ENCODE data around the gene CLDN7. TPM values are rescaled to one million over a fixed set of nuclear protein-coding genes. Genes with fewer than 3 reads are reported as not detected.

Gene CLDN7
- total RNA-seq, 1 experiment from 2014 or later: 177 TPM

GRCh38 chr17:7219229-7219811, 43.0 kb downstream of the CLDN7 start:
- no peak for DNase-seq
- Histone ChIP-seq H3K4me2 (ENCODE audit: insufficient read depth, insufficient read length, low read length) (peak overlapping the region; percentile 84), H4K5ac (ENCODE audit: insufficient read length, low read depth, low read length) (no peak overlapping the region), H2BK120ac (ENCODE audit: low read depth, low read length, poor library complexity, severe bottlenecking) (no peak overlapping the region), H2AK5ac (ENCODE audit: insufficient read length, low read length) (no peak overlapping the region), H2BK12ac (ENCODE audit: insufficient read length, low read depth, low read length) (no peak overlapping the region), H3K4me1 (ENCODE audit: insufficient read depth, low read length) (no peaks in the 10 kb centered on the region; the same call in 1 of the 2 replicates), H2BK15ac (ENCODE audit: low read depth, low read length) (no peak overlapping the region), H3K79me2 (ENCODE audit: insufficient read depth, low read length) (no peaks in the 10 kb centered on the region), H3K14ac (ENCODE audit: insufficient read depth, low read length) (no peak overlapping the region), H3K79me1 (ENCODE audit: insufficient read depth, low read depth, low read length, poor library complexity, severe bottlenecking) (no peaks in the 10 kb centered on the region), H2BK5ac (ENCODE audit: insufficient read length, low read length) (no peak overlapping the region), H2AFZ (ENCODE audit: low read length) (no peak overlapping the region), H3K23me2 (ENCODE audit: insufficient read length, low read depth, low read length, poor library complexity, severe bottlenecking) (peaks cover 23% of the 10 kb centered on the region), H3K18ac (ENCODE audit: insufficient read length, low read depth, low read length) (peak overlapping the region; percentile 27), H3K23ac (ENCODE audit: insufficient read length, low read depth, low read length) (no peak overlapping the region), H4K91ac (ENCODE audit: insufficient read length, low read depth, low read length) (no peak overlapping the region), H3K4ac (ENCODE audit: low read depth, low read length) (no peak overlapping the region), H3K27me3 (ENCODE audit: insufficient read depth, low read length) (no peaks in the 10 kb centered on the region), H3T11ph (ENCODE audit: low read length) (no peak overlapping the region), H4K8ac (replicated peaks; ENCODE audit: insufficient read length, low read depth, low read length) (no peak overlapping the region), H3K9ac (ENCODE audit: extremely low read depth, insufficient read length, low read length) (no peak overlapping the region), H2BK20ac (ENCODE audit: low read depth, low read length, poor library complexity, severe bottlenecking) (no peak overlapping the region), H4K20me1 (ENCODE audit: control insufficient read depth, insufficient read depth, insufficient read length) (no peaks in the 10 kb centered on the region), H3K9me3 (ENCODE audit: control insufficient read depth, low read depth, low read length) (no peaks in the 10 kb centered on the region), H3K56ac (ENCODE audit: insufficient read length, low read depth, low read length) (no peak overlapping the region), H3K27ac (ENCODE audit: insufficient read length, low read depth, low read length) (no peak overlapping the region)
- Mint-ChIP-seq H3K4me3 (peak overlapping the region; percentile 95 to 97), H3K9me3 (no peaks in the 10 kb centered on the region; a peak in 1 of 5 replicates), H3K27ac (peak overlapping the region in 1 of 3 experiments; percentile 24; a peak in 2 of 7 replicates), H3K27me3 (ENCODE audit: low read depth) (peaks cover 1% of the 10 kb centered on the region; the same call in 1 of the 2 replicates), H3K36me3 (ENCODE audit: insufficient read depth in 1 of 3, low read depth in 3 of 3) (peaks cover 15 to 41% (median 32%) of the 10 kb centered on the region in 3 experiments; a peak in 6 of 7 replicates), H3K4me1 (peaks cover 52 to 54% of the 10 kb centered on the region in 2 experiments)
- TF ChIP-seq, protein P1, sequence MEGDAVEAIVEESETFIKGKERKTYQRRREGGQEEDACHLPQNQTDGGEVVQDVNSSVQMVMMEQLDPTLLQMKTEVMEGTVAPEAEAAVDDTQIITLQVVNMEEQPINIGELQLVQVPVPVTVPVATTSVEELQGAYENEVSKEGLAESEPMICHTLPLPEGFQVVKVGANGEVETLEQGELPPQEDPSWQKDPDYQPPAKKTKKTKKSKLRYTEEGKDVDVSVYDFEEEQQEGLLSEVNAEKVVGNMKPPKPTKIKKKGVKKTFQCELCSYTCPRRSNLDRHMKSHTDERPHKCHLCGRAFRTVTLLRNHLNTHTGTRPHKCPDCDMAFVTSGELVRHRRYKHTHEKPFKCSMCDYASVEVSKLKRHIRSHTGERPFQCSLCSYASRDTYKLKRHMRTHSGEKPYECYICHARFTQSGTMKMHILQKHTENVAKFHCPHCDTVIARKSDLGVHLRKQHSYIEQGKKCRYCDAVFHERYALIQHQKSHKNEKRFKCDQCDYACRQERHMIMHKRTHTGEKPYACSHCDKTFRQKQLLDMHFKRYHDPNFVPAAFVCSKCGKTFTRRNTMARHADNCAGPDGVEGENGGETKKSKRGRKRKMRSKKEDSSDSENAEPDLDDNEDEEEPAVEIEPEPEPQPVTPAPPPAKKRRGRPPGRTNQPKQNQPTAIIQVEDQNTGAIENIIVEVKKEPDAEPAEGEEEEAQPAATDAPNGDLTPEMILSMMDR (conservative IDR thresholded peaks at IDR 0.05): no peak
- no CpG with 5 or more reads among the region's 12 CpGs for WGBS (ENCODE audit: extremely low coverage, insufficient read length, low lambda C conversion rate)

All from H9 (cell line).